ENCODE measurements around the gene CLHC1. TPM values are rescaled to one million over a fixed set of nuclear protein-coding genes. Genes with fewer than 3 reads are reported as not detected.
"Not testable (repeated sequence)": the region's sequence is repeated elsewhere in the genome, so short reads cannot be mapped to it uniquely, and the experiment has no call there.

Gene CLHC1
- total RNA-seq, 3 donors from 2014 or later (not counting 1 experiment from before 2014, with no cell fraction given) = 5.6 to 14.9 (median 6.3) TPM

- WGBS (ENCODE audit: insufficient coverage) = no CpG with 5 or more reads among the region's 2 CpGs
- H3K9me3 ChIP-seq (ENCODE audit: control insufficient read depth, insufficient read depth, low read length) = no peaks in the 10 kb centered on the region
- Mint-ChIP-seq H3K27ac (no peak overlapping the region), H3K4me1 (no peaks in the 10 kb centered on the region), H3K27me3 (ENCODE audit: low read depth in 2 of 2) (no peaks in the 10 kb centered on the region), H3K4me3 (no peak overlapping the region), H3K36me3 (peaks cover 34% of the 10 kb centered on the region), H3K9me3 (peaks cover 0 to 2% of the 10 kb centered on the region in 2 donors)
- no peak overlapping the region for H3K4me3 ChIP-seq (ENCODE audit: low read length)
- H3K4me1 ChIP-seq (ENCODE audit: control insufficient read depth, insufficient read depth, low read length) = no peaks in the 10 kb centered on the region
- intact Hi-C loops (cut with micrococcal nuclease) = no loop called here
- DNase-seq (no peak), ATAC-seq (no peak)
- H3K27me3 ChIP-seq (ENCODE audit: control insufficient read depth, insufficient read depth, low read length) = no peaks in the 10 kb centered on the region
- H3K27ac ChIP-seq (ENCODE audit: low read length) = no peak overlapping the region
- H3K36me3 ChIP-seq (ENCODE audit: control insufficient read depth, insufficient read depth, low read length) = no peaks in the 10 kb centered on the region
- no peak for TF ChIP-seq CTCF (IDR thresholded peaks at IDR 0.05)
Observed at GRCh38 chr2:55204950-55205349, 27.1 kb downstream of the CLHC1 start.

- no peaks in the 10 kb centered on the region for H3K27me3 Mint-ChIP-seq (ENCODE audit: low read depth in 2 of 2)
- no peaks in the 10 kb centered on the region for H3K4me1 Mint-ChIP-seq
- H3K9me3 Mint-ChIP-seq = peaks cover 1 to 4% of the 10 kb centered on the region in 2 donors
- no peak overlapping the region for H3K27ac Mint-ChIP-seq
- WGBS (ENCODE audit: insufficient coverage) = 100% methylated on average over 2 of the region's 3 CpGs
- H3K36me3 ChIP-seq (ENCODE audit: control insufficient read depth, insufficient read depth, low read length) = no peaks in the 10 kb centered on the region
- no peaks in the 10 kb centered on the region for H3K9me3 ChIP-seq (ENCODE audit: control insufficient read depth, insufficient read depth, low read length)
- H3K27ac ChIP-seq (ENCODE audit: low read length) = no peak overlapping the region
- intact Hi-C loops (cut with micrococcal nuclease) = no loop called here
- no peak for TF ChIP-seq CTCF (IDR thresholded peaks at IDR 0.05)
- no peak overlapping the region for H3K4me3 ChIP-seq (ENCODE audit: low read length)
- H3K4me1 ChIP-seq (ENCODE audit: control insufficient read depth, insufficient read depth, low read length) = no peaks in the 10 kb centered on the region
- H3K4me3 Mint-ChIP-seq = no peak overlapping the region
- peaks cover 38% of the 10 kb centered on the region for H3K36me3 Mint-ChIP-seq
- no peaks in the 10 kb centered on the region for H3K27me3 ChIP-seq (ENCODE audit: control insufficient read depth, insufficient read depth, low read length)
- no peak for ATAC-seq
- no peak for DNase-seq
Observed at GRCh38 chr2:55204536-55204935, 27.6 kb downstream of the CLHC1 start.

- H3K4me1 Mint-ChIP-seq = no peaks in the 10 kb centered on the region
- DNase-seq (no peak), ATAC-seq (no peak)
- no peak overlapping the region for H3K27ac ChIP-seq (ENCODE audit: low read length)
- TF ChIP-seq CTCF (IDR thresholded peaks at IDR 0.05) = no peak
- no peak overlapping the region for H3K4me3 ChIP-seq (ENCODE audit: low read length)
- H3K36me3 Mint-ChIP-seq = peaks cover 55% of the 10 kb centered on the region
- no peaks in the 10 kb centered on the region for H3K27me3 ChIP-seq (ENCODE audit: control insufficient read depth, insufficient read depth, low read length)
- no peaks in the 10 kb centered on the region for H3K9me3 ChIP-seq (ENCODE audit: control insufficient read depth, insufficient read depth, low read length)
- no peak overlapping the region for H3K27ac Mint-ChIP-seq
- H3K9me3 Mint-ChIP-seq = peaks cover 2 to 5% of the 10 kb centered on the region in 2 donors
- no peaks in the 10 kb centered on the region for H3K4me1 ChIP-seq (ENCODE audit: control insufficient read depth, insufficient read depth, low read length)
- H3K4me3 Mint-ChIP-seq = no peak overlapping the region
- H3K36me3 ChIP-seq (ENCODE audit: control insufficient read depth, insufficient read depth, low read length) = no peaks in the 10 kb centered on the region
- WGBS (ENCODE audit: insufficient coverage) = 100% methylated on average over 1 of the region's 1 CpG
- H3K27me3 Mint-ChIP-seq (ENCODE audit: low read depth in 2 of 2) = no peaks in the 10 kb centered on the region
- intact Hi-C loops (cut with micrococcal nuclease) = no loop called here
Observed at GRCh38 chr2:55200416-55200815, 31.7 kb downstream of the CLHC1 start.

- WGBS (ENCODE audit: insufficient coverage) = 98% methylated on average over 2 of the region's 2 CpGs
Observed at GRCh38 chr2:55196526-55196925, 35.6 kb downstream of the CLHC1 start.

GRCh38 chr2:55191888-55192287 is 40.2 kb downstream of the CLHC1 start:
- H3K27me3 Mint-ChIP-seq (ENCODE audit: low read depth in 2 of 2); H3K27ac ChIP-seq (ENCODE audit: low read length); H3K4me3 ChIP-seq (ENCODE audit: low read length); H3K9me3 ChIP-seq (ENCODE audit: control insufficient read depth, insufficient read depth, low read length); H3K36me3 ChIP-seq (ENCODE audit: control insufficient read depth, insufficient read depth, low read length); H3K4me3 Mint-ChIP-seq; H3K36me3 Mint-ChIP-seq; H3K4me1 ChIP-seq (ENCODE audit: control insufficient read depth, insufficient read depth, low read length); DNase-seq; H3K9me3 Mint-ChIP-seq; intact Hi-C loops (cut with micrococcal nuclease); ATAC-seq; H3K4me1 Mint-ChIP-seq; H3K27ac Mint-ChIP-seq; H3K27me3 ChIP-seq (ENCODE audit: control insufficient read depth, insufficient read depth, low read length): not testable (repeated sequence)
- 100% methylated on average over 2 of the region's 2 CpGs for WGBS (ENCODE audit: insufficient coverage)

More at GRCh38 chr2:55196526-55196925, 35.6 kb downstream of the CLHC1 start:
- no peak for ATAC-seq
- H3K27ac Mint-ChIP-seq = no peak overlapping the region
- H3K4me1 Mint-ChIP-seq = no peaks in the 10 kb centered on the region
- peaks cover 39% of the 10 kb centered on the region for H3K36me3 Mint-ChIP-seq
- intact Hi-C loops (cut with micrococcal nuclease) = no loop called here
- no peaks in the 10 kb centered on the region for H3K27me3 Mint-ChIP-seq (ENCODE audit: low read depth in 2 of 2)
- no peaks in the 10 kb centered on the region for H3K4me1 ChIP-seq (ENCODE audit: control insufficient read depth, insufficient read depth, low read length)
- H3K9me3 ChIP-seq (ENCODE audit: control insufficient read depth, insufficient read depth, low read length) = no peaks in the 10 kb centered on the region
- H3K27ac ChIP-seq (ENCODE audit: low read length) = no peak overlapping the region
- no peaks in the 10 kb centered on the region for H3K27me3 ChIP-seq (ENCODE audit: control insufficient read depth, insufficient read depth, low read length)
- no peak for TF ChIP-seq CTCF (IDR thresholded peaks at IDR 0.05)
- H3K36me3 ChIP-seq (ENCODE audit: control insufficient read depth, insufficient read depth, low read length) = no peaks in the 10 kb centered on the region
- DNase-seq = no peak
- no peak overlapping the region for H3K4me3 Mint-ChIP-seq
- peaks cover 2 to 5% of the 10 kb centered on the region in 2 donors for H3K9me3 Mint-ChIP-seq
- no peak overlapping the region for H3K4me3 ChIP-seq (ENCODE audit: low read length)
